Measurements from ENCODE around the gene MTRF1.
"Not testable (repeated sequence)": the region's sequence is repeated elsewhere in the genome, so short reads cannot be mapped to it uniquely, and the experiment has no call there.

MTRF1 gene

DNA sequence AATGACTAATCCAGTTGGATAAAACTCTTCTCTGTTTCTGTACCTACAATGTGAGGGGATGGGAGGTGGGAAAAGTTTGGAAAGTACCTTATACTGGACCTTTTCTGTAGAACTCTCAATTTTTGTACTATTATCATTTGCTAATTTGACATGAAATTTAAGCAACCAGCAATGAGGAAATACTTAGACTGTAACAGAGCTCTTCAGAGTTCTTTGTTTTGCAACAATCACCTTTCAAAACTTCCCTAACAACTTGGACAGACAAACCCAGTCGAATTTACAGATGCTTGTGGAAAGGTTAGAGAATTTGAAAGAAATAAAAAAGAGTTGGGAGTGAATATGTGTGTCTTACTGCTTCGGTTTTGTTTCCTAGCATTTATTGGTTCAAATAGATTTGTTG, 85.8 kb downstream of the MTRF1 start:
- H3K9ac ChIP-seq (ENCODE audit: low read length): peak overlapping the region; percentile 66
- H3K4me1 ChIP-seq (ENCODE audit: control insufficient read depth, insufficient read depth, low read depth, low read length): no peaks in the 10 kb centered on the region
- H2AFZ ChIP-seq (ENCODE audit: low read depth, low read length): no peak overlapping the region
- no peak overlapping the region for H3K23ac ChIP-seq (ENCODE audit: low read length in 2 of 2)
- no peaks in the 10 kb centered on the region for H3K79me1 ChIP-seq (replicated peaks; ENCODE audit: low read length, poor library complexity, severe bottlenecking)
- no peak overlapping the region for H3K14ac ChIP-seq (ENCODE audit: low read length in 2 of 2)
- no peak overlapping the region for H3K27ac ChIP-seq (ENCODE audit: low read length, poor library complexity, severe bottlenecking)
- no peak overlapping the region for H3K18ac ChIP-seq (ENCODE audit: low read depth in 1 of 2, low read length in 2 of 2)
- H3K4me2 ChIP-seq (ENCODE audit: low read length, poor library complexity, severe bottlenecking): no peak overlapping the region
- H3K4me3 ChIP-seq (ENCODE audit: insufficient read depth in 1 of 2, low read depth in 1 of 2, low read length in 2 of 2): no peak overlapping the region
- no peaks in the 10 kb centered on the region for H3K27me3 ChIP-seq (ENCODE audit: control insufficient read depth in 1 of 2, insufficient read depth in 1 of 2, low read length in 2 of 2)
- H4K91ac ChIP-seq (ENCODE audit: low read length): no peak overlapping the region
- no peaks in the 10 kb centered on the region for H3K36me3 ChIP-seq (ENCODE audit: control insufficient read depth in 1 of 2, insufficient read depth in 2 of 2, low read depth in 1 of 2, low read length in 2 of 2)
- no peak overlapping the region for H2BK5ac ChIP-seq (ENCODE audit: low read depth, low read length, poor library complexity, severe bottlenecking)
- no peak overlapping the region for H3K4ac ChIP-seq (ENCODE audit: low read depth in 1 of 2, low read length in 2 of 2)
- H2BK15ac ChIP-seq (ENCODE audit: low read depth, poor library complexity, severe bottlenecking): no peak overlapping the region
- peaks cover 9% of the 10 kb centered on the region for H3K9me3 ChIP-seq (ENCODE audit: control insufficient read depth, low read length)
- DNase-seq: peak; percentile 18
- WGBS: no CpG with 5 or more reads among the region's 2 CpGs
- H4K8ac ChIP-seq (ENCODE audit: low read length): no peak overlapping the region
- no peak overlapping the region for H2BK120ac ChIP-seq (ENCODE audit: low read depth, low read length)
- no peak overlapping the region for H2AK5ac ChIP-seq (ENCODE audit: low read length, severe bottlenecking)
- no peak overlapping the region for H2BK12ac ChIP-seq (ENCODE audit: low read length in 2 of 2)

DNA sequence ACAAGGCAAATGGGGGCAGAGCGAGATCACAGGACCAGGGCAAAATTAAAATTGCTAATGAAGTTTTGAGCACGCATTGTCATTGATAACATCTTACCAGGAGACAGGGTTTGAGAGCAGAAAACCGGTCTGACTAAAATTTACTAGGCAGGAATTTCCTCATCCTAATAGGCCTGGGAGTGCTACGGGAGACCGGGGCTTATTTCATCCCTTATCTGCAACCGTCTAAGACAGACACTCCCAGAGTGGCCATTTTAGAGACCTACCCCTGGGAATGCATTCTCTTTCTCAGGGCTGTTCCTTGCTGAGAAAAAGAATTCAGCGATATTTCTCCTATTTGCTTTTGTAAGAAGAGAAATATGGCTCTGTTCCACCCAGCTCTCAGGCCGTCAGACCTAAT, 87.8 kb downstream of the MTRF1 start:
- H3K4me3 ChIP-seq (ENCODE audit: insufficient read depth in 1 of 2, low read depth in 1 of 2, low read length in 2 of 2); H3K36me3 ChIP-seq (ENCODE audit: control insufficient read depth in 1 of 2, insufficient read depth in 2 of 2, low read depth in 1 of 2, low read length in 2 of 2); H3K4me2 ChIP-seq (ENCODE audit: low read length, poor library complexity, severe bottlenecking); H4K8ac ChIP-seq (ENCODE audit: low read length); H3K14ac ChIP-seq (ENCODE audit: low read length in 2 of 2); H3K4ac ChIP-seq (ENCODE audit: low read depth in 1 of 2, low read length in 2 of 2); H2BK12ac ChIP-seq (ENCODE audit: low read length in 2 of 2); H2AK5ac ChIP-seq (ENCODE audit: low read length, severe bottlenecking); H2AFZ ChIP-seq (ENCODE audit: low read depth, low read length); H3K18ac ChIP-seq (ENCODE audit: low read depth in 1 of 2, low read length in 2 of 2); H2BK120ac ChIP-seq (ENCODE audit: low read depth, low read length); H3K79me1 ChIP-seq (replicated peaks; ENCODE audit: low read length, poor library complexity, severe bottlenecking); H3K23ac ChIP-seq (ENCODE audit: low read length in 2 of 2); H4K91ac ChIP-seq (ENCODE audit: low read length); H3K9me3 ChIP-seq (ENCODE audit: control insufficient read depth, low read length); H2BK5ac ChIP-seq (ENCODE audit: low read depth, low read length, poor library complexity, severe bottlenecking); H3K9ac ChIP-seq (ENCODE audit: low read length); H3K27ac ChIP-seq (ENCODE audit: low read length, poor library complexity, severe bottlenecking); H2BK15ac ChIP-seq (ENCODE audit: low read depth, poor library complexity, severe bottlenecking); H3K27me3 ChIP-seq (ENCODE audit: control insufficient read depth in 1 of 2, insufficient read depth in 1 of 2, low read length in 2 of 2); DNase-seq; H3K4me1 ChIP-seq (ENCODE audit: control insufficient read depth, insufficient read depth, low read depth, low read length): not testable (repeated sequence)
- WGBS: 92% methylated on average over 8 of the region's 8 CpGs
